ENCODE data around the gene COL21A1.

Gene COL21A1

GRCh38 chr6:56065408-56065807 is 182.0 kb downstream of the COL21A1 start:
- TF ChIP-seq CTCF (IDR thresholded peaks at IDR 0.05; ENCODE audit: control extremely low read depth, extremely low read depth, low read depth, missing control alignments): no peak
- ChIA-PET POLR2A (no interaction called here), CTCF (no interaction called here)
- DNase-seq (ENCODE audit: extremely low spot score): no peak

DNA sequence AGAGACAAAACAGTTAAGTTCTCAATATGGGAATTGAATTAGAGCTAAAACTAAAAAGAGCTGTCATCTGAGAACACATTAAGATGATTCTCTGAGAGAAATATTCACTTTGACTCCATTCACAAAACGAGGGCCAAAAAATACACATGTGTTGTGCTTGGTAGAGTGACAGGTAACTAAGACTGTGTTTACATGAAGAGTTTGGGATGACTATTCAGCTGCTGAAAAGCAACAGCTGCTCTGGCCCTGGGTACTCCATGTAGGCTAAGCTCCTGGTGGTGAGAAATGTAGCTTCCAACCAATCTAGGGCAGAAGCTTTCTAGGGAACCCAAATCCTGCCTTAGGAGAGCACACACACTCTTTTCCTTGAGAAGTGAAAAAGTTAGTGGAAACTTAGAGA is 184.5 kb downstream of the COL21A1 start:
- no peak for DNase-seq (ENCODE audit: extremely low spot score)
- TF ChIP-seq CTCF (IDR thresholded peaks at IDR 0.05; ENCODE audit: control extremely low read depth, extremely low read depth, low read depth, missing control alignments): no peak
- POLR2A ChIA-PET: no interaction called here
- CTCF ChIA-PET: interaction anchor here (1.1 to 1.5 kb wide), 2 partner anchors 11 to 27 kb away, joined by 3 read pairs; no protein-coding TSS in a partner anchor

DNA sequence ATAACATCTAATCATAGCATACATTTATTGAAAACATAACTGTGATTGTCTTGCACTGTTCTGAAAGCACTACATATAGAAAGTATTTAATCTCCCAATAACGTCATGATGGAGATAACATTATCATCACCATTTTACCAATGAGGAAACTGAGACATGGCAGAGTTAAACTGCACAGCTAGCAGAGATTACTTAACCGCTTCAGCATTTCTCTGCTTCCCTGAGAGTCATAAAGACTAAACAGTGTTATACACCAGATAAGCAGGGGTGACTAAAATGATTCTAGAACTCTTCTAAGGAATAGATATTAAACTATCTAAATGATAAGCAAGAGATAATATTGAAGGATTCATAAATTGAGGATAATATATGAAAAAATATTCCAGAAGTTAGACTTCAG is 188.7 kb downstream of the COL21A1 start:
- POLR2A ChIA-PET: no interaction called here
- DNase-seq (ENCODE audit: extremely low spot score): no peak
- CTCF ChIA-PET: no interaction called here
- TF ChIP-seq CTCF (IDR thresholded peaks at IDR 0.05; ENCODE audit: control extremely low read depth, extremely low read depth, low read depth, missing control alignments): no peak

GRCh38 chr6:56055081-56055704 is 192.2 kb downstream of the COL21A1 start:
- no peak for TF ChIP-seq CTCF (IDR thresholded peaks at IDR 0.05; ENCODE audit: control extremely low read depth, extremely low read depth, low read depth, missing control alignments)
- DNase-seq (ENCODE audit: extremely low spot score): no peak
- POLR2A ChIA-PET: no interaction called here
- CTCF ChIA-PET: no interaction called here

DNA sequence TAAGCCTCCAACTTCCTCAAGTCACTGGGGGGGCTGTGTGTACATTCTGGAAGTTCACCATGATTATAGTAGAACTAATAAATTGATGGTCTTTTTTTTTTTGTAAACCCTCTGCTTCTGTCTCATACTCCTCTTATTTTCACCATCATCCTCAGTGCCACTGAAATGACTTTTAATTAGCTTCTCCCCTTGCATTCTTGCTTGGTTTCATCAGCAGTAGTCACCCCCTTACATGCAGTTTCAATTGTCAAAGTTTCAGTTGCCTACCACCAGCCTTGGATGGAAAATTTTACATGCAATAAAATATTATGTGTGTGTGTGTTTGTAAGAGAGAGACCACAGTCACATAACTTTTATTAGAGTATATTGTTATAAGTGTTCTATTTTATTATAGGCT is 196.2 kb downstream of the COL21A1 start:
- POLR2A ChIA-PET: no interaction called here
- TF ChIP-seq CTCF (IDR thresholded peaks at IDR 0.05; ENCODE audit: control extremely low read depth, extremely low read depth, low read depth, missing control alignments): no peak
- CTCF ChIA-PET: no interaction called here
- DNase-seq (ENCODE audit: extremely low spot score): no peak

DNA sequence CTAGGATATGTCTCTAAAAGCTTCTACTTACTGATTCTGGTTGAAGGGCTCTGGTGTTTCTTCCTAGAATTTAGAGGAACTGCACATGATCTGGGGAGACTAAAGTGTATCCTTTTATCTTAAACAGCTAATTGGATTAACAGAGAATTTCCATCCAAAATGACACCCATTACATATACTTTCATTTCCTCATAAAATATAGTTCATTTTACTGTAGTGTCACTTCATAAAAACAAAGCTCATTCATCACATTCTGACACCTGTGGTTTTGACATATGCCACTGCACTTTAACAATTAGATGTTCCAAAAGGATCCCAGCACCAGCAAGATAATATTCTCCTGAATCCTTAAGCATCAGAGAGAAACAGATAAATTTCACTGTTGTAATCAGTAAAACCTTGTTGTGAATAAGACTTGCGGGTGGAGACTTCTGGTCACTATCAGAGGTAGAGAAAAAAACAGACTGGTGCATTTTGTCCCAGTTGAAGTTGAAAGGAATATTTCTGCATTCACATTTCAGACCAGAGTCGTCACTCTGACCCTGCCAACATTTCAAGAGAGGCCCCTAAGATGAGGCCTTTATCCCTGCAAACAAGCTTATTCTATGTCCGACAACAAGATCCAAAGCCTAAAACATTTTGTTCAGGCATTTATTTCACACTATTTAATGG is 196.7 kb downstream of the COL21A1 start:
- CTCF ChIA-PET: interaction anchor here (1.4 to 1.5 kb wide), 2 partner anchors 13 to 23 kb away, joined by 4 to 5 read pairs; no protein-coding TSS in a partner anchor
- POLR2A ChIA-PET: no interaction called here
- TF ChIP-seq CTCF (IDR thresholded peaks at IDR 0.05; ENCODE audit: control extremely low read depth, extremely low read depth, low read depth, missing control alignments): no peak
- no peak for DNase-seq (ENCODE audit: extremely low spot score)
